Fibroblast of pulmonary artery (primary cell): Measurements from ENCODE around the gene MEIS2.
A peak's percentile ranks its signal among the peaks of the same experiment; 100 is the strongest.

Experiments used
- DNase-seq: peaks from one replicate; pipeline ENCODE4 v3.0.0-alpha.2; 2010; ENCODE audit warnings: low read depth
- H3K4me3 ChIP-seq: replicated peaks from 2 replicates; pipeline ENCODE4 v1.5.1; 2011; ENCODE audit warnings: low read depth, mild to moderate bottlenecking, control low read depth, low read length, moderate library complexity
- TF ChIP-seq, protein P1 (sequence below): IDR thresholded peaks from 2 replicates; pipeline ENCODE4 v1.5.1; 2011; ENCODE audit warnings: mild to moderate bottlenecking, control low read depth, low read length, inconsistent platforms; ENCODE audit errors: missing control alignments

The MEIS2 gene

DNA sequence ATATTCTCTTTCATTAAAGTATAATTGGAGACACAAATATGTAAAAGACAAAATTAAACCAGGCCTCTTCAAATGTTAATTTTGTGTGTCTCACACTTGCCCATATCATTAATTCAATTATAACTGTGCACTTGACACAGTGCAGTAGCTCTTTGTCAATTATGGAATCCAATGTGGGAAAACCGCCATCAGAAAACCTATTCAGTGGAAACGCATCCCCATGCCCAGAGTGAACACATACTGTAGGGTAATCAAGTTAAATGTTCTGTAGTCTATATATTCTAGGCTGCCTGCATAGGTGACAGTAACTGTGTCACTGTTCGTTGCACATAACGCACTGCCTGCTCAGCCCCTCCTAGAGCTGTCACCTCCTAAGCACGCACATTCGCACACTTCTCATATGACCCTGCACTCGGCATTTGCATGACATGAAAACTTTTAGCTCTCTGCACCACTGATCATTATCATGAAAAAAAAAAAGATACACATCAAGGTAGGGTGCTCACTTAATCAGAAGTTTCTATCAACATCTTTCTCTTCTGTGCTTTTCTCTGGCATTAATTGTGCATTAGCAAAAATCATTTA lies 63.2 kb downstream of the MEIS2 start:
- TF ChIP-seq, protein P1, sequence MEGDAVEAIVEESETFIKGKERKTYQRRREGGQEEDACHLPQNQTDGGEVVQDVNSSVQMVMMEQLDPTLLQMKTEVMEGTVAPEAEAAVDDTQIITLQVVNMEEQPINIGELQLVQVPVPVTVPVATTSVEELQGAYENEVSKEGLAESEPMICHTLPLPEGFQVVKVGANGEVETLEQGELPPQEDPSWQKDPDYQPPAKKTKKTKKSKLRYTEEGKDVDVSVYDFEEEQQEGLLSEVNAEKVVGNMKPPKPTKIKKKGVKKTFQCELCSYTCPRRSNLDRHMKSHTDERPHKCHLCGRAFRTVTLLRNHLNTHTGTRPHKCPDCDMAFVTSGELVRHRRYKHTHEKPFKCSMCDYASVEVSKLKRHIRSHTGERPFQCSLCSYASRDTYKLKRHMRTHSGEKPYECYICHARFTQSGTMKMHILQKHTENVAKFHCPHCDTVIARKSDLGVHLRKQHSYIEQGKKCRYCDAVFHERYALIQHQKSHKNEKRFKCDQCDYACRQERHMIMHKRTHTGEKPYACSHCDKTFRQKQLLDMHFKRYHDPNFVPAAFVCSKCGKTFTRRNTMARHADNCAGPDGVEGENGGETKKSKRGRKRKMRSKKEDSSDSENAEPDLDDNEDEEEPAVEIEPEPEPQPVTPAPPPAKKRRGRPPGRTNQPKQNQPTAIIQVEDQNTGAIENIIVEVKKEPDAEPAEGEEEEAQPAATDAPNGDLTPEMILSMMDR: no peak
- DNase-seq: no peak
- no peak overlapping the region for H3K4me3 ChIP-seq

DNA sequence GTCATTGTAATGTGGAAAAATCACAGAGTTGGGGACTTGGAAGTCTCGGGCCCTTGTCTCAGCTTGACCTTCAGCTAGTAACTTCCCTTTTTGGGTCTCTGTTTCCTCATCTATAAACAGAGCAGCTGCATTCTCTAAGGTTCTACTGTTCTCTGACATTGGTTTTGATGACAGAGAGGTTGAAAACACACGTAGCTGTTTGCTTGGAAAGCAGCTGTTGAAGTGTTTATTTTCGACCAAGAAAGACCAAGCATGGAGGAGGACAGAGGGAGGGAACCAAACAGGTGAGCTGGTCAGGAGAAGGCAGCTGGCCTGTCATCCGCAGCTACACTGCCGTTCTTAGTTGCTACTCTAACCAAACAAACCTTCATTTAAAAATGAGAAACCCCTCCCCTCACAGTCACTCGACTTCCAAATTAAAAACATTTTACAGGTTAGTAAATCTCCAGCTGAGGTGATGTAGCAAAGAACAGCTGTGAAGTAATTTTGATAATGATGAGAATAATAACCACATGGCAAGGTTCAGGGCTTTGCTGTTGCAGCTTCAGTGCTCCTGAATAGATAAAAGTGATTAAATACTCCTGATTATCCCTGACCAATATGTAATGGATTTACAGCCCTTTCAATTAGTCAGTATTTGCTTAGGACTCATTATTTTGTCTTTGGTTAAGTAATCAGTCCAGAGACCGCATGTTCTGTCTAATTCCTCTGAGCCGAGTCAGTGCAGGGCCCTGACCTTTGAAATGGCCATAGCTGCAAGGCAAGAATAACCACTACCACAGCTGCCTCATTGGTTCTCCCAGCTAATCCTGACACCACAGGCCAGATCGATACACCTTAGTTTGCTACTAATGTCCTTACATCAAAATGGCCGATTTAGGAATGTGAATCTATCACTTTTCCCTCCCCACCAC lies 65.3 kb downstream of the MEIS2 start:
- TF ChIP-seq, protein P1: no peak
- H3K4me3 ChIP-seq: no peak overlapping the region
- DNase-seq: no peak

DNA sequence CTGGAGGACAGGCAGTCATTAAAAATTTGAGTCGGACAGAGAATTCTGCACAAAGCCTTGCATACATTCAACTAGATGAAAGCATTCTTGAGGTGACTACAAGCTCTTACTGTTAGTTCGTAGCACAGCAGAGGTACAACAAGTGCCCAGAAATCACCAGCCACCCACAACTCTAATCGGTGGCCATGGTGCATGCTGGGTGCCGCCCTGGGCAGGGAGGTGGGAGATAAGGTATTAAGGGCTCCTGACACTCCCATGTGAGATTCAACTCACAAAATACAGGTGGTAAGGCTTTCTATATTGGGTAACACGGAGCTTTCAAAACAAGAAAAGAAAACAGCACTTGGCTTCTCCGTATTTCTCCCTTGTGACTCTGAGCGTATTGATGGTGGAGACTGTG lies 66.0 kb downstream of the MEIS2 start:
- TF ChIP-seq, protein P1: no peak
- no peak for DNase-seq
- H3K4me3 ChIP-seq: no peak overlapping the region

DNA sequence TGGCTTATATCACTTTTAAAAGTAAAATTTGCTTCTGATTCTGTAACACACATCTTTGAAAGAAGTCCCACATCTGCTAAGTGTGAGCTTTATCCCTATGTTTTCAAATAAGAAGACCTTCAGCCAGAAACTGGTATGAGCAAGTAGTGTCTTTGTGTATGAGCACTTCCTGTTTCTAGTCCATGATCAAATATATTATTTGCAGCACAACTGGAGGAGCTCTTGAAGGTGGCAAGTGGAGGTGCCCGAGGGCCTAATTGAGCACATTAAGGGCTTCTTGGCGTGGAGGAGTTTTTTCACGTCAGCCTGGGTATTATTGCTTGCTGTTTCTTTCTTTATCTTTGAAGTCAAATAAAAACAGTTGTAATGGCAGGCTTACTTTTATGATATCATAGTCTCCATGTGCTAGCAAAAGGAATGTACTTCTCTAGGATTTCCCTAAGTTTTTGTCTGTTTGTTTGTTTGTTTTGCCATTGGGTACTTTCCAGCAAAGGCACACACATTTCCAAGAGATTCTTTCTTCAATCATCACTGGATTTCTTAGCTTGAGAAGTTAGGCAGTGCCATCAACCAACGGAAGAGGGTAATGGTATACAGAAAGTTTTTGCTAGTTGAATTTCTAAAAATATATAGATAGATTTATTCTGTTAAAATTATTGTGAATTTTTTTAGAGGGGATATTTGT lies 68.1 kb downstream of the MEIS2 start:
- H3K4me3 ChIP-seq: no peak overlapping the region
- TF ChIP-seq, protein P1: no peak

DNA sequence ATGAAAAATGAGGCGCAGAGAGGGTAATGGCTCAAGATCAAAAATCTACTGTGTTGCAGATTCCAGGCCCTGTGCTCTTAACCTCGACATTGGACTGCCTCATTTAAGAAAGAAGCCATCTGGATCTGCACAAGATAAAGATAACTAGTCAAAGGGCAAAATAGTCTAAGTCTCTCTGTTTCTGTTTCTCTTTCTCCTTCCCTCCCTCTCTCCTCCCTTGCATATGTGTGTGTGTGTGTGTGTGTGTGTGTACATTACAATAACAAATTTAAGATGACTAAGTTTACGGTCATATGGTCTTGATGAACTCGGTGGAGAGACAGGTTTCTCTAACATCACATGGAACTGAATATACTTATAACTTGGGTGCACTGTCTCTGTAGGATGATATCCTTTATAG lies 69.2 kb downstream of the MEIS2 start:
- TF ChIP-seq, protein P1: no peak
- H3K4me3 ChIP-seq: no peak overlapping the region
- DNase-seq: peak; percentile 73

More for the DNA sequence above, 68.1 kb downstream of the MEIS2 start:
- peak; percentile 13 for DNase-seq

DNA sequence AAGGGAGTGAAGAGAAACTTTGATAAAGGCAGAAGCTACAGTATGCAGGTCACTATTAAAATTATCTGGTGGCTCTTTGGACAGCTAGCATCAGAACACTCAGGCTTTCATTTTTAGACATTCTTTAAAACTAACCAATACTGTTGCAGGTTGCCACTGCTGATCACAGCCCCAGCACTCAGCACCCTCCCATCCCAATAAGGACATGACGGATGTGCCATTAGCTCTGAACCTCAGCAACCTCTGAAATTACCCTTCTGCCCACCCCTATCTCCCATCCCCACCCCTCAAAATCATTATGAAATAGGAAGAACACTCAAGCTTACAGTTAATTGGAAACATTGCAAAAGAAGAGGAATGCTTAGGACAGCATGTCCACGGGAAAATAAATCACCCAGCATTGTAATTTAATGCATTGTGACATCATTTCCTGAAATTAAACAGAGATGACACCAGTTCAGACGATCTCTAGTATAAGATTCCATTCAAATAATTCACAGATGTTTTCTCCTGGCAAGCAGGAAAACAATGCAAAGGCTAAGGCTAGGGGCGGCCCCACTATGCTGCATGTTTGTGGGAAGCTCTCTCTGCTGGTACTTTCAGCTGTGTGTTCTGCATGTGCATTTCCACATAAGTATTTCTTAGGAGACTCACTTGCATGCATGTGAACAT lies 71.6 kb downstream of the MEIS2 start:
- DNase-seq: peak; percentile 85
- TF ChIP-seq, protein P1: no peak

More for the DNA sequence above, 71.6 kb downstream of the MEIS2 start:
- H3K4me3 ChIP-seq: no peak overlapping the region
